K562 (cell line): ENCODE data around the gene PTH1R.

ENCODE experiments used
- CHD2 ChIP-seq: IDR thresholded peaks from 2 replicates; pipeline ENCODE4 v1.6.1; 2011; ENCODE audit warnings: low read depth, low read length
- CTCF ChIP-seq, 3 experiments: IDR thresholded peaks in 2 of 3; conservative IDR thresholded peaks in 1 of 3; 2 replicates each; pipeline ENCODE4 v1.5.1; 2011 to 2012; ENCODE audit warnings: low read length in 3 of 3, mild to moderate bottlenecking in 3 of 3, control low read depth in 2 of 3, improper control_type of control experiment in 1 of 3, inconsistent platforms in 1 of 3, low read depth in 1 of 3, mixed read lengths in 1 of 3, moderate library complexity in 1 of 3; ENCODE audit not compliant: insufficient read depth in 2 of 3
- HDAC8 ChIP-seq: fragments of 450-650 bp; IDR thresholded peaks from 2 replicates; pipeline ENCODE4 v1.6.1; 2016; ENCODE audit warnings: mild to moderate bottlenecking, missing genetic modification characterization, moderate library complexity, missing compliant biosample characterization
- HINFP ChIP-seq: fragments of 450-650 bp; conservative IDR thresholded peaks from 2 replicates; pipeline ENCODE4 v1.6.1; 2016; ENCODE audit warnings: missing genetic modification characterization, low read depth, mild to moderate bottlenecking, control low read depth, missing compliant biosample characterization
- HOMEZ ChIP-seq: fragments of 250-450 bp; sonication (Bioruptor Pico); IDR thresholded peaks from 2 replicates; pipeline ENCODE4 v1.4.0; 2020; ENCODE audit warnings: mild to moderate bottlenecking, moderate library complexity
- POLR2AphosphoS5 ChIP-seq: IDR thresholded peaks from 2 replicates; pipeline ENCODE4 v1.6.1; 2011; ENCODE audit warnings: mild to moderate bottlenecking, low read depth, low read length, moderate library complexity; ENCODE audit not compliant: control insufficient read depth, insufficient read depth
- POLR3G ChIP-seq: IDR thresholded peaks from 2 replicates; pipeline ENCODE4 v1.6.1; 2011; ENCODE audit not compliant: insufficient read length, insufficient replicate concordance; ENCODE audit errors: extremely low read depth
- ZNF318 ChIP-seq, 2 experiments: fragments of 450-650 bp; IDR thresholded peaks; 2 replicates each; pipeline ENCODE4 v1.6.1; 2016; ENCODE audit warnings: mild to moderate bottlenecking in 2 of 2, borderline replicate concordance in 1 of 2, low read depth in 1 of 2, moderate library complexity in 1 of 2

- TF ChIP-seq ZNF318 (IDR thresholded peaks at IDR 0.05; ENCODE audit: borderline replicate concordance in 1 of 2, low read depth in 1 of 2) (no peak), HDAC8 (tag) (no peak), POLR3G (no peak), CHD2 (no peak), POLR2AphosphoS5 (no peak), HINFP (no peak), CTCF (IDR thresholded peaks at IDR 0.05 in 2 of 3, conservative IDR thresholded peaks at IDR 0.05 in 1 of 3; ENCODE audit: insufficient read depth in 2 of 3, low read depth in 1 of 3, low read length in 3 of 3) (no peak), HOMEZ (CRISPR knock-in tag) (no peak)
Measured at GRCh38 chr3:46884929-46885328, 7.4 kb downstream of the PTH1R start.
